Stimulated activated CD4-positive, alpha-beta T cell treated with anti-CD3 and anti-CD28 coated beads, TNF-alpha, amount 100 ng/mL, for 4 hours (primary cell): ENCODE results near the gene RFX5.
"Not testable (repeated sequence)": the region's sequence is repeated elsewhere in the genome, so short reads cannot be mapped to it uniquely, and the experiment has no call there.

Experiments
- DNase-seq, 3 experiments: peaks; one replicate each; pipeline ENCODE4 v3.0.0-alpha.2; 2020; ENCODE audit warnings: low read depth in 3 of 3

Gene RFX5

DNA sequence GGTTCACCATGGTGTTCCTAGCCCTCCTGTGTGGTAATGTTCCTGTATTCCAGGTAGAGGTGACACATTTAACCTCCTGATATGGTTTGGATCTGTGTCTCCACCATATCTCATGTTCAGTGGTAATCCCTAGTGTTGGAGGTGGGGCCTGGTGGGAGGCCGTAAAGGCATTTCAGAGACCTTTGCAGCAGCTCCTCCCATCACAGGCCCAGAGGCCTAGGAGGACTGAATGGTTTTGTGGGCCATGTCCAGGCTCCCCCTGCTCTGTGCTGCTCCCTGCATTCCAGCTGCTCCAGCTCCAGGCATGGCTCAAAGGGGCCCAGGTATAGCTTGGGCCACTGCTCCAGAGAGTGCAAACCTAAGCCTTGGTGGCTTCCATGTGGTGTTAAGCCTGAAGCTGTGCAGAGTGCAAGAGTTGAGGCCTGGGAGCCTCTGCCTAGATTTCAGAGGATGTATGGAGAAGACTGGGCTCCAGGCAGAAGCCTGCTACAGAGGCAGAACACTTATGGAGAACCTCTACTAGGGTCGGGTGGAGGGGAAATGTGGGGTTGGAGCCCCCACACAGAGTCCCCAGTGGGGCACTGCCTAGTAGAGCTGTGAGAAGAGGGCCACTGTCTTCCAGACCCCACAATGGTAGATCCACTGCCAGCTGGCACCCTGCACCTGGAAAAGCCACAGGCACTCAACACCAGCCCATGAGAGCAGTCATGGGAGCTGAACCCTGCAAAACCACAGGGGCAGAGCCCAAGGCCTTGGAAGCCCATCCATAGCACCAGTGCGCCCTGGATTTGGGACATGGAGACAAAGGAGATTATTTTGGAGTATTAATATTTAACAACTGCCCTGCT lies 15.5 kb upstream of the RFX5 start:
- DNase-seq, result no peak

GRCh38 chr1:151361883-151362282 lies 14.8 kb upstream of the RFX5 start:
- no peak for DNase-seq

GRCh38 chr1:151356696-151357095 lies 9.6 kb upstream of the RFX5 start:
- no peak for DNase-seq

- DNase-seq, result no peak
These were observed 5.1 kb upstream of the RFX5 start for GRCh38 chr1:151352021-151352718.

GRCh38 chr1:151350323-151350722 lies 3.3 kb upstream of the RFX5 start:
- not testable (repeated sequence) for DNase-seq

DNA sequence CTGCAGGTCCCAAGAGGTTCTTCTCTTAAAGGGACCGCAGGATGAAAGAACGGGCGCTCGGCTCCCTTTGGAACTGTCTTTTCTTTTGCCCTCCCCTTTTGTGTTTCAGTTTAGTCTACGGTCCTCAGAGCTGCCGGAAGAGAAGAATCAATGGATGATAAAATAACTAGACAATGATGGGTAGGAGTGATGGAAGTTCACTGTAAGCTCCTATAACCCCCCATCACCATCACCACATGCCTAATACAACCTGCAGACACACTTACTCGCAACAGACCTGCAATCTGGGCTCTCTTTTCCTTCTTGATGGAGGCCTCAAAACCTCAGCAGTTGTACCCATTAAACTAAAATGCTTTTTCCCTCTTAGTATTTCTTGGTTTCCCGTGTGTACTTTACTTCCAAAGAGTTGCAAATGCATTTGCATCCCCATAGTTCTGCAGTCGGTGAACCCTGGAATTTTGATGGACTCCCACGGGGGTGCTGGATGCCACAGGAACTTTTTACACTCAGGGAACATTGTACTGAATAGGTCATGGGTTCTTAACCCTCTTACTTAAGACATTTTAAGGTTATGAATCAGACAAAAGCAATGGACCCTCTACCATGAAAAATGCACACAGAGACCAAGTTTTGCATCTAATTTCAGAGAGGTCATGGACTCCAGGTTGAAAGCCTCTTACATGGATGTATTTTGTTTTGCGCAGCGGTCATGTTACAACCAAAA lies 633 bp upstream of the RFX5 start:
- DNase-seq, result no peak

DNA sequence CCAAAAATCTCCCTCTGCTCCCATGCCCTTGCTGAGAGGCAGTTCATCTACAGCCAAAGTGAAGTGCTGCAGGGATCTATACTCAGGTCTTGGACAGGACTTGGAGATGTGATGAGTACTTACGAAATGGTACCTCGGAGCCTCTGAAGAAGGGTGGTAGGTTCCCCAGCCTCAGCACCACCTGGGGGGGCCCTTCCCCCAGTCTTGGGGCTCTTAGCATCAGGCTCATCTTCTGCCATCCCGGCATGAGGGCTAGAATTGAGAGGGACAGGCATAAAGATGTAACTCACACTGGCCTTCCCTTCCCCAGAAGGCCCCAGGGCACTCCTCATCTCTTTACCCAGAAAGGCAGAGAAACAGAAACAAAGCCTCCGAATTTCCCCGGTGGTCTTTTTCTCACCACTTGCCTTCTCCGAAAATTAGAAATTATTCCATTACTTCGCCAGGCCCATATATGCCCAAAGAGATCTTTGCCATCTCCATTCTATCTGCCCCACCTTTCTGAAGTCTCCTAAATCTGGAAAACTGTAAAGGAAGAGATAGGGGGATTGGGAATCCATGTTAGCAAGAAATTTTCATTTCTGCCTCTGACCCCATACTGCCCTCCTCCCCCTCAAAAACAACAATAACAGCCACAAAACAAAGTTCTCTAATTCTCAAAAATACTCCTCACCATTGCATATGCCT lies 827 bp downstream of the RFX5 start:
- DNase-seq, result no peak

- DNase-seq, result no peak
These were observed 2.8 kb downstream of the RFX5 start for GRCh38 chr1:151344291-151344690.

GRCh38 chr1:151343587-151343986 lies 3.5 kb downstream of the RFX5 start:
- no peak for DNase-seq

DNA sequence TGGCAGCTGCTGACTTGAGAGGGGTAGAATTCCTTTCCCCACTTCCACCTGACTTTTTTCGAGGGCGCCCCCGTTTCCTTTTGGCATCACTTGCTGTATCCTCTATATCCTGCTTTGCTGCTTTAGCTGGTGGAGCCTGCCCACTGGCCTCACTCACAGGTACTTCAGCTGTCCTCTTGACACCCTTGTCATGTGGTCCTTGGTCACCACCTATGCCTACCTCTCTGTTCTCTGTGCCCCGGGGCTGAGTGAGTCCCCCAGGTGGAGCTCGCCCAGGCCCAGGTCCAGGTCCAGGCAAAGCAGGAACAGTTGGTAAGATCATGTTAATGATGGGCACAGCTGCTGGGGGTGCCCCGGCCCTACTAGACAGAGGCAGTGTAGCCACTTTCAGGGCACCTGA lies 4.5 kb downstream of the RFX5 start:
- DNase-seq, result no peak

GRCh38 chr1:151342021-151342420 lies 5.0 kb downstream of the RFX5 start:
- no peak for DNase-seq

GRCh38 chr1:151340870-151341754 lies 5.9 kb downstream of the RFX5 start:
- peak in 1 of 3 experiments; percentile 41 for DNase-seq

DNA sequence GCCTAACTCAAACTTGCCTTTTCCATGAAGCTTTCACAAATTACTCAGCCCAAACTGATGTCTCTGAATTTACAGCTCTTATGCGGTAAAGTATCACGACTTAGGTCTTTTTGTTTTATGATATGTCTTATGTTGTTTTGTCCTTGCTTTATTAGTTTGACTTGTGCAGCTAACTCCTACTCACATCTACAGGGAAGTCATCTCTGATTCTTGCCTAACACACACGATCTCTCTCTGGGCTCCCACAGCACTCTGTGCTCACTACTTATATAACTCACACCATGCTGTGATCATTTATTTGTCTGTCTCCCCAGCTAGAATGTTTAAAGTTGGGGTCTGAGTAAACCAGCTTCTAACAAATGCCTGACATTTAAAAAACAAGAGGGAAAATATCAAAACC lies 10.5 kb downstream of the RFX5 start:
- DNase-seq, result no peak

- DNase-seq, result no peak
These were observed 12.2 kb downstream of the RFX5 start for GRCh38 chr1:151334822-151335221.

DNA sequence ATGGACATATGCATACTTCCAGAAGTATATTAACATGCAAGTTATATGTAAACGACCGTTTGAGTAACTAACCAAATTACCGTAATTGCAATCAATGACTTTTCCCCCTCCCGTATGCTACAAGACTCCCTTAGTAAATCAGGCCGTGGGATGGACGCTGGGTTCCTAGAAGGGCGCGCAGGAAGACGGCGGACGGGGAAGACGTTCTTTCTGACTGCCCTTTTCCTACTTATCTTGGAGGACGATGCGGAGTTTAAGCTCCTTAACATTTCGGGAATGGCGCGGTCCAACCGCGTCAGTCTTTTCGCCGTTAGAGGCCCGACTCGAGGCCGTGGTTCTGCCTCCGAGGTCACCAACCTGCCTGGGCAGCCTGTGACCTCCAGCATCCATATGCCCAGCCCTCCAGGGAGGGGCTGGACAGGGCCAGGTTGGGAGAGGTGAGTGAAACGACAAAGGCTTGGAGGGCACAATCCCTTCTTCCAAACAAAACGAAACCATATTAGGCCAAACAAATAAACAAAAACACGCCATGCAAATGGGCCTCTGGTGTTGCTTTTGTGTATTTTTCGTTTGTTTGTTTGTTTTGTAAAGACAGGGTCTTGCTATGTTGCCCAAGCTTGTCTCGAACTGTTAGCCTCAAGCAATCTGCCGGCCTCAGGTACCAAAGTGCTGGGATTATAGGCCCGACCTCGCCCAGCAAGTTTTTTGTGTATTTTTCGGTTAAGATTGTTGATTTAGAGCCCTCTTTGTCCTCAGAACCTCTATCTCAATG lies 19.0 kb downstream of the RFX5 start:
- no peak for DNase-seq

DNA sequence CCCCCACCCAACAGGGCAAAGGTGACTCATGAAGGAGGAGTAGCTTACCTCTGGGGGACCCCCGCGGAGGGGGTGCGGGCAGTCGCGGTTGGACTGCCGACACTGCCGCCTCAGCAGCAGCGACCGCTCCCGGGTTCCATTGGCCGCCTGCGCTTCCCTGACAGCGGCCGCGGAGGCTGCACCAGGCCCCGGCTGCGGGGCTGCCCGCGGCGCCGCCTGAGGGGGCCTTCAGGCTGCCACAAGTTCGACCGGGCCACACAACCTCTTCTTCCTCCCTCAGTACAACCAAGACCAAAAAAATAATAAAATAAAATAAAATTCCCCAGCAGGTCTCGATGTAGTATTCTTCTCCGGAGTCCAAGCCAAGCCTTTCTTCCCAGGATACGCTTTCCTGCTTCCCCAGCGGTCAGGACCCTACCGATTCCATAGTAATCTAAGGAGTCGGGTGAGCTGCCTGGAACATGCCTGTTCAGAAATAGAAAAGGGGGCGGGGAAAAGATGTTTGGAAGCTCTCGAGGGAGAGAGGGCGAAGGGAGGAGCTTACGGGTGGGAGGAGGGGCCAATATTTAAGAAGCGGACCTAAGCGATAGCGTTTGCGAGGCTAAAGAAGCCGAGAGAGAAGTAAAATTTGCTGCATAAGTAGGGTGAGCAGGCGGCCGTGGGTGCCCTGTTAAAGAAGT lies 19.7 kb downstream of the RFX5 start, which contains the start of gene PI4KB:
PI4KB (minus strand) TSS at position 194 of the 680 bp plus-strand sequence. CDS start 10,935 bp downstream, outside the sequence.
- peak; percentile 65 to 78 (median 76) for DNase-seq

- peak; percentile 18 to 50 (median 46) for DNase-seq
These were observed 20.3 kb downstream of the RFX5 start for GRCh38 chr1:151326619-151327222.

DNA sequence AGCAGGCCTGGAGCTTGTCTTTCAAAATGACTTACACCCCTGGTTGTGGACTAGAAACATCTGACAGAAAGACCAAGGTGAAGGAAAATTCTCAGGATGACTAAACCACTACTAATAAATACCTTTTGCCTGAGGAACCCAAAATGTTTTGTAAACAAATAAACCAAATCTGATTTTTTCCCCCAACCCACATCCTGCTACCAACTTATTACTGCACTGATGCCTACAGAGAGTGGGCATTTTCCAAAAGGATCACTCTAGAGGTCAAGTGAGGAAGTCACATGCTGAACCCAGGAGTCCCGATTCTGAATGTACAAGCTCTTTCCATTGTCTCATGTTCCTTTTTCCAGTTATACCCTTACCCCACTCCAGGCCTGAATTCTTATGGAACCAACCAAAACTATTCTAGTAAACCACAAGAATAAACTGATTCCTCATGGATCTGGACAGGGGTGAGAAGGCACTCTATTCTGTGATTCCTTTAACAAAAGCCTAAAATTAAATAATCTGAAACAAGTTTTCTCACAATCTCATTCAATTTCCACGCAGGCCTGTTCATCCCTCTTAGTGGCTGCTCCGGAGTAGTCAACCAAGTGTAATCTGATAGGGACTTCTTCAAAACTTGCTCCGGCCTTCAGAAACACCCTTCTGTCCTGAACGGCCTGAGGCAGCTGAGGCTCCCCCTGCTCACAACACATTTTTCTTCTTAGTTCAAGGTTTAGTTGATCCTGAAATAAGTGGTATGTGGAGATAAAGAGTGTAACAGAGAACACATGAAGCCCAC lies 21.2 kb downstream of the RFX5 start:
- no peak for DNase-seq
